DMS153 treated with DMSO at 0.1 percent for 48 hours (cell line): Measurements from ENCODE around the gene COA7.
A peak's percentile ranks its signal among the peaks of the same experiment; 100 is the strongest.
"Not testable (repeated sequence)": the region's sequence is repeated elsewhere in the genome, so short reads cannot be mapped to it uniquely, and the experiment has no call there.

Source experiments
- DNase-seq: peaks from one replicate; lab custom pipeline; 2025; ENCODE audit not compliant: unreplicated experiment; lab: John Stamatoyannopoulos, UW

COA7 gene

GRCh38 chr1:52697795-52698674 is at the start of gene COA7:
TSS of gene COA7 (minus strand) at chr1:52698347. CDS start at chr1:52698326, 21 bp downstream.
- DNase-seq: peak; percentile 44

- DNase-seq: no peak
These were observed 49.3 kb upstream of the COA7 start for GRCh38 chr1:52747450-52747849.

GRCh38 chr1:52746189-52746588 is 48.0 kb upstream of the COA7 start:
- DNase-seq: no peak

GRCh38 chr1:52741259-52741658 is 43.1 kb upstream of the COA7 start:
- no peak for DNase-seq

- DNase-seq: no peak
These were observed 41.7 kb upstream of the COA7 start for GRCh38 chr1:52739699-52740467.

- no peak for DNase-seq
These were observed 40.7 kb upstream of the COA7 start for GRCh38 chr1:52738893-52739292.

GRCh38 chr1:52738148-52738547 is 40.0 kb upstream of the COA7 start:
- no peak for DNase-seq

- not testable (repeated sequence) for DNase-seq
These were observed 37.2 kb upstream of the COA7 start for GRCh38 chr1:52735371-52735770.

GRCh38 chr1:52733368-52733767 is 35.2 kb upstream of the COA7 start:
- DNase-seq: no peak

GRCh38 chr1:52727956-52728656 is 30.0 kb upstream of the COA7 start:
- no peak for DNase-seq

GRCh38 chr1:52727114-52727586 is 29.0 kb upstream of the COA7 start:
- no peak for DNase-seq

GRCh38 chr1:52726265-52727113 is 28.3 kb upstream of the COA7 start, which contains the start of gene ZYG11B:
TSS of gene ZYG11B (plus strand) at chr1:52726453. CDS start at chr1:52726654, 201 bp downstream.
- DNase-seq: peak; percentile 51

GRCh38 chr1:52725903-52726264 is 27.7 kb upstream of the COA7 start:
- no peak for DNase-seq

GRCh38 chr1:52723260-52723659 is 25.1 kb upstream of the COA7 start:
- no peak for DNase-seq

GRCh38 chr1:52715296-52715695 is 17.1 kb upstream of the COA7 start:
- DNase-seq: not testable (repeated sequence)

GRCh38 chr1:52713590-52713989 is 15.4 kb upstream of the COA7 start:
- no peak for DNase-seq

- DNase-seq: no peak
These were observed 10.9 kb upstream of the COA7 start for GRCh38 chr1:52709016-52709415.

GRCh38 chr1:52707927-52708655 is 9.9 kb upstream of the COA7 start:
- no peak for DNase-seq
